Stimulated activated CD4-positive, alpha-beta T cell treated with anti-CD3 and anti-CD28 coated beads, Interleukin-1b, Interleukin-23, amount 100 ng/mL, for 24 hours (primary cell): ENCODE measurements around the gene SIGLEC5.
A peak's percentile ranks its signal among the peaks of the same experiment; 100 is the strongest.

ENCODE experiments used
- DNase-seq, 4 experiments: peaks; one replicate each; pipeline ENCODE4 v3.0.0-alpha.2; 2020; ENCODE audit warnings: low read depth in 4 of 4, low spot score in 1 of 4

Gene SIGLEC5

DNA sequence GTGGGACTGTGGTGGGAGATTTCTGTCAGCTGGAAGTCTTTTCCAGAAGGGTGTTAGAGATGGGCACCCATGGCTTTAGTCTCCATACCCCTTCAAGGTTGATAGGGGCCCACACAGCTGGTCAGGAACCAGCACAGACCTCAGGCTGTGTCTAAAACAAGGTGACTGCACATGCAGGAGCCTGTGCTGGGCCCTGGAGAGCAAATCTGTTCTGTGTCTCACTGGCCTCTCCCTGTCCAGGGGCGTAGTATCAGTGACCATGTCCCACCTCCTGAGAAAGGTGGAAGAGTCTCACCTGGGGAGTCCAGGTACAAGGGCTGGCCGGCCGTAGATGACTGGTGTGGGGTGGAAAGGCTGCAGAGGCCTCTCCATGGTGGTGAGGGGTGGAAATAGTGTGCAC, 39.8 kb downstream of the SIGLEC5 start:
- DNase-seq = no peak

DNA sequence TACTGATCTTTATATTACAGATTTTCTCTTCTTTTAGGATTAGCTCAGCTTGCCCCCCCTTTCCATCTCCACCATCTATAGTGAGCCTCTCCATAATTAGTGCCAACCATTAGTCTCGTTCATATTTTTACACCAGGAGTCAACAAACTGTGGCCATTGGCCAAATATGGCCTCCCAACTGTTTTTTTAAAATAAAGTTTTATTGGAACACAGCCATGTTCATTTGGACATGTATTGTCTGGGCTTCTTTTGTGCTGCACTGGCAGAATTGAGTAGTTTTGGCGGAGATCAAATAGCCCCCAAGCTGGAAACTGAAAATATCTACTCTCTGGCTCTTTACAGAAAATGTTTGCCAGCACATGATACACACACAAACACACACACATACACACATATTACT, 40.7 kb downstream of the SIGLEC5 start:
- no peak for DNase-seq

DNA sequence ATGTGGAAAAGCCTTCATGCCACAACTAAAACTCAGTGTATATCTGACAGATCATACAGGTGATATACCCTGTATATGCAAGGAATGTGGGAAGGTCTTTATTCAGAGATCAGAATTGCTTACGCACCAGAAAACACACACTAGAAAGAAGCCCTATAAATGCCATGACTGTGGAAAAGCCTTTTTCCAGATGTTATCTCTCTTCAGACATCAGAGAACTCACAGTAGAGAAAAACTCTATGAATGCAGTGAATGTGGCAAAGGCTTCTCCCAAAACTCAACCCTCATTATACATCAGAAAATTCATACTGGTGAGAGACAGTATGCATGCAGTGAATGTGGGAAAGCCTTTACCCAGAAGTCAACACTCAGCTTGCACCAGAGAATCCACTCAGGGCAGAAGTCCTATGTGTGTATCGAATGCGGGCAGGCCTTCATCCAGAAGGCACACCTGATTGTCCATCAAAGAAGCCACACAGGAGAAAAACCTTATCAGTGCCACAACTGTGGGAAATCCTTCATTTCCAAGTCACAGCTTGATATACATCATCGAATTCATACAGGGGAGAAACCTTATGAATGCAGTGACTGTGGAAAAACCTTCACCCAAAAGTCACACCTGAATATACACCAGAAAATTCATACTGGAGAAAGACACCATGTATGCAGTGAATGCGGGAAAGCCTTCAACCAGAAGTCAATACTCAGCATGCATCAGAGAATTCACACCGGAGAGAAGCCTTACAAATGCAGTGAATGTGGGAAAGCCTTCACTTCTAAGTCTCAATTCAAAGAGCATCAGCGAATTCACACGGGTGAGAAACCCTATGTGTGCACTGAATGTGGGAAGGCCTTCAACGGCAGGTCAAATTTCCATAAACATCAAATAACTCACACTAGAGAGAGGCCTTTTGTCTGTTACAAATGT, 42.7 kb downstream of the SIGLEC5 start:
- DNase-seq = no peak

DNA sequence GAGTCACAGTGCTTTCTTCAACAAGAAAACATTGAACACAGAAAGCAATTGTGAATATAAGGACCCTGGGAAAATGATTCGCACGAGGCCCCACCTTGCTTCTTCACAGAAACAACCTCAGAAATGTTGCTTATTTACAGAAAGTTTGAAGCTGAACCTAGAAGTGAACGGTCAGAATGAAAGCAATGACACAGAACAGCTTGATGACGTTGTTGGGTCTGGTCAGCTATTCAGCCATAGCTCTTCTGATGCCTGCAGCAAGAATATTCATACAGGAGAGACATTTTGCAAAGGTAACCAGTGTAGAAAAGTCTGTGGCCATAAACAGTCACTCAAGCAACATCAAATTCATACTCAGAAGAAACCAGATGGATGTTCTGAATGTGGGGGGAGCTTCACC, 43.4 kb downstream of the SIGLEC5 start:
- no peak for DNase-seq

DNA sequence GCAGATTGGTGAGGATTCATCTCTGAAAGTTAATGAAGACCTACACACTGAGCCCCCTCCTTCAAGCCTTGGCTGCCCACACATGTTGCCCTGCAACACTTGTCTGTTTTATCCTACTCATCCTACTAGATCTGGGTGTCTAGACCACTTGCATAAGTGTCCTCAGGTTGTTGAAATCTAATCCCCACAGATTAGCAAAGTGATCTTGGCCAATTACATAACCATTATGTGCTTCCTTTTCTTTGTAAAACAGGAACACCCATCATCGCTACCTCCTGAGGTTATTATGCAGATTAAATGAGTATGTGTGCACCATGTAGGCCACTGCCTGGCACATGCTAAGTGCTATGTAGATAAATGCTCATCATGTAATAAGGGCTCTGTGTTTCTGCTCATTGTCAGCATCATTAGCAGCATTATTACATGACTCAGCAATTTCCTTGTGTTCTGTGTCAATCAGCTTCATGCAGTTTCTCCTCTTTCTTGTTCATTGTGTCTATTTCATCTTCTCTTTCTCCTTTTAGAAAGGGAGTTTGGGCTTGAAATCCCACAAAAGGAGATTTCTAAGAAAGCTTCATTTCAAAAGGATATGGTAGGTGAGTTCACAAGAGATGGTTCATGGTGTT, 44.0 kb downstream of the SIGLEC5 start:
- DNase-seq = no peak

- no peak for DNase-seq
Observed at GRCh38 chr19:51576850-51577249, 53.4 kb downstream of the SIGLEC5 start.

DNA sequence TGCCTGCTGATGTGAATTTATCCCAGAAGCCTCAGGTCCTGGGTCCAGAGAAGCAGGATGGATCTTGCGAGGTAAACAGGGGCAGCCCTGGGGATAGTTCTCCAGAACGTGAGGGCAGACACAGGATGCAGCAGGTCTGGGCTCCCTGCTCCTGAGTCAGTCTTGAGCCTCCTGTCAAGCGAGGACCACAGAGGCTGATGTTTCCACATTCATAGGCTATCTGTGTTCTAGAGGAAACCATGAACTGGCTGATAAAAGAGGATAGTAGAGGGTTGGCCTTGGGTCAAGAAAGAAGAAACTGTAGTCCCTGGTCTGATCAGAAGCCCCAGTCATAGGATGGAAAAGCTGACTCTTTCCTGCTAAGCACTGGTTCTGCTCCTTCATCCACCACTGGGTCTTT, 56.9 kb downstream of the SIGLEC5 start:
- DNase-seq = no peak

- no peak for DNase-seq
Observed at GRCh38 chr19:51572908-51573307, 57.3 kb downstream of the SIGLEC5 start.

GRCh38 chr19:51572410-51572809, 57.8 kb downstream of the SIGLEC5 start:
- DNase-seq = no peak

- no peak for DNase-seq
Observed at GRCh38 chr19:51571599-51571998, 58.6 kb downstream of the SIGLEC5 start.

GRCh38 chr19:51570962-51571575, 59.1 kb downstream of the SIGLEC5 start, which contains the start of gene ZNF175:
TSS of gene ZNF175 (plus strand) at chr19:51571283. CDS start at chr19:51573330, 2,047 bp downstream.
- DNase-seq = peak; percentile 77 to 80 (median 78)

- no peak for DNase-seq
Observed at GRCh38 chr19:51568456-51568855, 61.7 kb downstream of the SIGLEC5 start.

- no peak for DNase-seq
Observed at GRCh38 chr19:51567583-51567982, 62.6 kb downstream of the SIGLEC5 start.

- DNase-seq = no peak
Observed at GRCh38 chr19:51566489-51567100, 63.6 kb downstream of the SIGLEC5 start.

GRCh38 chr19:51565583-51565982, 64.6 kb downstream of the SIGLEC5 start:
- no peak for DNase-seq

DNA sequence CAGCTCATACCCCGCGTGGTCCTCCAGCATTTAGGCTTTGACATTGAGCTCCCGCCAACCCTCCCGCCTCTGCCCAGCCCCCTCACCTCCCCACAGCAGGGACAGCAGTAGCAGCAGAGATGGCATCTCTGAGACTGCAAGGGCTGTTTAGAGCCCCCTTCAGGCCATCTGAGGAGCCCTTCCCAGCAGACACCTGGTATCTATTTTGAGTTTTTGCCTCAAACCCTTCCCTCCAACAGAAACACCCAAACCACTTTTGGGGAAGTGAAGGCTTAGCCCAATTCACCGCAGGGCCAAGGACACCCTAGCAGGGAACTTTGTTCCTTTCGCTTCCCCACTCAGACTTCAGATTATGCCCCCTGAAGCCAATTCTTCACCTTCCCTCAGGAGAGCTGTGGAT, 65.4 kb downstream of the SIGLEC5 start:
- DNase-seq = no peak
